IPS-18c (cell line): Measurements from ENCODE around the gene ATOSB.

Experiments used
- H3K4me3 ChIP-seq: 2 replicates; pipeline ENCODE4 v1.7.0; 2013; ENCODE audit warnings: low read depth, mild to moderate bottlenecking, low read length, moderate library complexity; ENCODE audit not compliant: insufficient read depth
- H3K9me3 ChIP-seq: one replicate; pipeline ENCODE4 v1.6.1; 2013; ENCODE audit warnings: mild to moderate bottlenecking, low read length, moderate library complexity; ENCODE audit not compliant: control insufficient read depth, insufficient read depth

The ATOSB gene

DNA sequence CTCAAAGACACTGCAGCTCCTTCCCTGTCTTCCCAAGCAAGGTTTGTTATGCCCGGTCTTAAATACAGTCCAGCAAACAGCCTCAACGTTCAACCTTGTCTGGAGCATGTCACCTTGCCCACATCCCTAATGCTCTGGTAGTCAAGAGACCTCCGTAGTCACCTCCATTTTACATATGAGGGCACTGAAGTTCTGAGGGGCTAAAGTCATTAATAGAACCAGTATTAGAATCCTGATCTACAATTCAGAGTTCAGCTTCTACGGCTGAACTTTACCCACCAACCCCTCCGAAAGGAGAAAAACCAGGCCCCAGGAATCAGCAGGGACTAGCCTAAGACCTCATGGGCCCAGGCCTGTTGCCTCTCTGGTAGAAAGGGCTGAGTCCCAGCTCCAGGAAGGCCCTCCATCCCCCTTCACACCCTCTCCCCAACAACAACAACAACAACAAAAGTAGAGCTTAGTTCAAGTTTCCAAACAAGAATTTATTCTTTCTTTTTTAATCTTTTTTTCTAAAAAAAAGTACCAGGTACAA, 11.9 kb downstream of the ATOSB start:
- Histone ChIP-seq H3K4me3 (peak overlapping the region; percentile 75), H3K9me3 (no peaks in the 10 kb centered on the region)

DNA sequence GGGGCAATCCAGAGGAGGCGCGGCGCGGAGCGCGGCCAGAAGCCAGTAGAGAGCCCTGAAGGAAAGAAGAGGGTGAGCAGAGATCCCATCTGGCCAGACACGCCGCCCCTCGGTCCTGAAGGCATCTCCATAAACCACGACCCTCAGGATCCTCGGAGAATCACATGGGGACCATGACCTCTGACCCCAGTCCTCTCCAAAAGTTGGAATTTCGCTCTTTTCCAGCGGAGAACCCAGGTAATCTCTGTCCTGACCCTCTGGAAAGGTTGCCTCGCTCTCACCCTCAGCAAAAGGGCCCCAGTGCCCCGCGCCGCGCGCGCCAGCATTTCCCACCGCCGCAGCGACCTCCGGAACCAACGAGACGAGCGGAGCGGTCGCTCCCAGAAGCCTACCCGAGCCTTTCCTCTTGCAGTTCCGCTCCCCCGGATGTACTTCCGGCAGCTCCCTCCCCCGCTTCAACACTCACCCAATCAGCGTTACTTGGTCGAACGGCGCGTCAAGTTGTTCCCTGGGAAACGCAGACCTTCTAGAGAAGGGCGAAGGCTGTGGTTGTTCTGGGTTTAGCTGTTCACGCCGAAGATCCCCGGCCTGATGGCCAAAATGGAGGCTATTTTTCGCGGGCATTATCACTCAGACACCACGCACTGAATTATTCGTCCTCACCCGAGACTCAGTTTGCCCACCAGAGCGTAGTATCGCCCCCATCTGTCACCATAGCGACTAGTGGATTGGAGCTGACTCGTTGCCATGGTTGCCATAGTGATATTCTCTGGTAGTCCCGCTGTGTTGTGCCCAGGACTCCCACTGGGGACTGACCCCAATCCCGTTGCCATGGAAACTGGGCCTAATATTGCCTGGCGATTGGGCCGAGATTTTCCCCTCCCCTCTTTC, 12.6 kb downstream of the ATOSB start, which contains the start of gene STOML2:
Gene STOML2 (minus strand): TSS at position 363 of the 891 bp plus-strand sequence. CDS start 37 bp downstream, at position 326.
- Histone ChIP-seq H3K9me3 (no peaks in the 10 kb centered on the region), H3K4me3 (peak within 1 kb of the TSS; percentile 75)

DNA sequence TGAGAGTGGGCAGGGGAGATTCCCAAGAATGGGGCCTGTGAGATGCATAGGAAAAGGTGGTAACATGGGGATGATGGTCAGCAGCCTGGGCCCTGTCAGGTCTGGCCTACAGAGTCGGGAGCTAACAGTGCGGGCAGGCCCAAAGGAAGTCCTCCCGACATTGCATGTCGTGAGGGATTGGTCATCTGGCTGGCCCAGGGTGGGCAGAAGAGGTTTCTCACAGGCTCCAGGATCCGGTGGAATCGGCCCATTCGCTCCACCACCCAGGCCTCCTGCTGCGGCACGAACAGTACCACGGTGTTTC, 13.2 kb downstream of the ATOSB start:
- Histone ChIP-seq H3K4me3 (peak overlapping the region; percentile 75), H3K9me3 (no peaks in the 10 kb centered on the region)

DNA sequence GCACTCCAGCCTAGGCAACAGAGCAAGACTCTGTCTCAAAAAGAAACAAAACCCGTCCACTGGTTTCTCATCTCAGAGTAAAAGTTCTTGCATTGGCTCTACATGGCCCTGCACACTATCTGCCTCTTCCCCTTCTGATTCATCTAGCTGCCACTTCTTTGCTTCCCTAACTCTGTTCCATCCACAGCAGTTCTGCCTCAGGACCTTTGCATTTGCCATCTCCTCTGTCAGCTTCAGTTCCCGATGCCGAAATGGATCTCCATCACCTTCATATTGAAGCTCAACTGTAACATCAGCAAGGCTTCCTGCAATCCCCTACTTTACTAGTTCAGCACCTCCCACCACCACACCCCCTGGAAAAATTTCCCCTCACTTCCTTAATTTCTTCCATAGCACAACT, 18.1 kb downstream of the ATOSB start:
- H3K4me3 ChIP-seq = no peak overlapping the region
- H3K9me3 ChIP-seq = no peaks in the 10 kb centered on the region

DNA sequence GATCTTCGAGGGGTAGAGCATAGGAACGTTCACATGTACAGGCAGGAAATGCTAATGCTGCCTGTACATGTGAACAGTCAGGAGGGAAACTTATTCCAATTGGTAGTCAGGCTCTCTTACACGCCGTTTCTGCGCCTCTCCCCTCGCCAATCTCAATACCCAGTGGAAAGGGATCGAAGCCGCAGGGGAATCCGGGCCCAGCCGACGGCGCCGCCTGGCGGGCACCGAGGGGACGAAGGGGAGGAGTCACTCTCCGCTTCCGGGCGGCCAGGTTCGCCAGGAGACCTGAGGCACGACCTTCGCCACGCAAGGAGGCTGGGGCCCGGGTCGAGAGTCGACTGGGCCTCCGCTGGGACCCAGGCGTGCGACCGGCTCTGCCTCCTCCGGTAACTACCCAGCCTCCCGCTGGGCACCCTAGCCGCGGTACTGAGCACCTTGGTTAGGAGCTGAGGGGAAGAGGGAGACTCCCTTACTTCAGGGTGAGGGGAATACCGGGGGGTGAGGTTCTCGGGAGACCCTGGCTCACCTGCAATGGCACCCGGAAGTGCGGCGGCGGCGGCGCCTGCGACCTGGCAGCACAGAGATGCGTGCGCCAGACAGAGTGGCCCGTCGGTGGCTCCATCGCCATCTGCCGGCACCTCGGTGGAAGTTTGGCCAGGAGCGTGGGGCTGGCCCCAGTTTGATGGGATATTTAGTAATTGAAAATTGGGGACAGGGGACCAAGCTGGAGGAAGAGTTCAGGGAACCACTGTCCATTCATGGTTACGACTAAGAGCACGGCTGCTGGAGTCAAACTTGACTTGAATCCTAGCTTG, 19.4 kb downstream of the ATOSB start, which contains the start of gene PIGO:
Gene PIGO (minus strand): TSS at position 557 of the 815 bp plus-strand sequence. CDS start 1,026 bp downstream, outside the sequence.
- Histone ChIP-seq H3K4me3 (peak within 1 kb of the TSS; percentile 99), H3K9me3 (no peaks in the 10 kb centered on the region)

DNA sequence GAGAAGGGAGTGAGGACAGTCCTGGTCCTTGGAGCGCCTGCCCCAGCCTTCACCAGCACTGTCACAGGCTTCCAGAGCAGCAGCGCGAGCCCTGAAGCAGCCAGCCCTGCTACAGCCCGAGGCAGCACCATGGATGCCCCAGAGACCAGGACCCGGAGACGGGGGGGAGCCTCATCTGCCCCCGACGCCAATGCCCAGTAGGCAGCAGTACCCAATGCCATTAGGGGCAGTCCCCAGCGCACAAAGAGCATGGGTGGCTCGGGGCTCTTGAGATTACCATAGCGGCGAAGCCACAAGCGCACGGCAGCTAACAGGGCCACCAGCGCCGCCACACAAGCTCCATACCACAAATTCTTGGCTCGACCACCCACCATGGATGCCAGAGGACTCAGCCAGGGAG, 24.1 kb downstream of the ATOSB start:
- Histone ChIP-seq H3K4me3 (no peak overlapping the region), H3K9me3 (no peaks in the 10 kb centered on the region)

DNA sequence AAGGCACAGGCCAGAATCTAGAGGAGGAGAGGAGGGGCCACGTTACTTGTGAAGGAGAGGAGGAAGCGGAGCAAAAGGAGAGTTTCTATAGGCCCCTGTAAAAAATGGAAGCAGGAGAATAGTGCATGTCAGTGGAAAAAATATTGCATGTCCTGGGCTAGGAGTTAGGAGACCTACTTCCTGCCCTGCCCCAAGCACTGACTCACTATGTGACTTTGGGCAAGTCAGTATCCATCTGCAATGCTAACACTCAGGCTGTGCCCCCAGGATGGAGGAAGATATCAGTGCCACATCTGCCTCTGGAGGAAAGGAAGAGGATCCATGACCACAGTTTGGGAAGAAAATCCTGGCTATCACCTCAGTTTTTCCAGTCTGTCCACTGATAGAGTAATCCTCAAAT, 26.2 kb downstream of the ATOSB start:
- H3K4me3 ChIP-seq = no peak overlapping the region
- H3K9me3 ChIP-seq = no peaks in the 10 kb centered on the region

DNA sequence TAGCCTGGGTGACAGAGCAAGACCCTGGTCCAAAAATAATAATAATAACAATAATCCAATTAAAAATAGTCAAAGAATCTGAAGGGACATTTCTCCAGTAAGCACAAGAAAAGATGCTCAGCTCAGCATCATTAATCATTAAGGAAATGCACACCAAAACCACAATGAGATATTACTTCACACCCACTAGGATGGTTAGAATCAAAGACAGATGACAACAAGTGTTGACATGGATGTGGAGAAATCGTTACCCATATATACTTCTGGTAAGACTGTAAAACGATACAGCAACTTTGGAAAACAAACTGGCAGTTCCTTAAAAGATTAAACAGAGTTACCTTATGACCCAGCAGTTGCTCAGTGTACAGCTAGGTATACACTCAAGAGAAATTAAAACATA, 30.6 kb downstream of the ATOSB start:
- no peak overlapping the region for H3K4me3 ChIP-seq
- H3K9me3 ChIP-seq = no peaks in the 10 kb centered on the region

DNA sequence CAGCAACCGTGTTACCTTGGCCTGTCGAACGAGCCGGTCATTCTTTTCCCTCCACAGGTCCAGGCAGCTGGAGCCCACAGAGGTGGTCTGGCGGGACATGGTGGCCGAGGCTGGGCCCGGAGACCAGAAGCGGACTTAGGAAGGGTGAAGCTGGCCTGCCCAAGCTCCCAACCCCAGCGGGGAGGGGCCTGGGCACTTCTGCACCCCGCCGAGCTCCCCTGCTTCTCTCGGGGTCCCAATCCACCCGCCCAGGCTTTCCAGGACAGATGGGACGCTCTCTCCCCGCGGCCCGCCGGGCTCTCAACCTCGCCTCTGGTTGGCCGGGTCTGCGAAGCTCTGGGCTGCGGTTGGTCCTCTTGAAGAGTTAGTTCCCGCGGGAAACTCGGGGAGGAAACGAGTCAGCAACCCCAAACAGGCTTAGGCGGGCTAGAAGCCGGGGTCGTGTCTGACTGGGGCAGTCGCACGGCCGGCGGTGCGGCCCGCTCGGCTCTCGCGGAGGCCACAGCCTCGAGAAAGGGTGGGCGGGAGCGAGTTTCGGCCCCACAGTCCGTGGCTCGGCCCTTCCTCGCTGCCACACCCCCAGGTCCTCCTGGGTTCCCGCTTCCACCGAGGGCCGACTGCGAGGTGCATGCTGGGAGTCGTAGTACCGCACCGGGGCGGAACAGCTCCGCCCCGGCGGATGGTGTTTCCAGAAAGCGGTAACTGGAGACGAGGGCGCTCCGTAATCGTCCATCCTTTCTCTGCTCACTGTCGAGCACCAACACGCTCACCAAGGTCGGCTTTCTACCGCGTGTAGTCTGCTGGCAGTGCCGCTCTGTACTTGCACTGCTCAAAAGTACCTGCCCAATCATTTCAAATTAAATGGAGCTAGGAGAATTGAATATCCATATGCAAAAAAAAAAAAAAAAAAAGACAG, 36.0 kb downstream of the ATOSB start, which contains the start of gene FANCG:
Gene FANCG (minus strand): TSS at position 517 of the 916 bp plus-strand sequence. CDS start 418 bp downstream, at position 99.
- H3K9me3 ChIP-seq = no peaks in the 10 kb centered on the region
- H3K4me3 ChIP-seq = peak within 1 kb of the TSS; percentile 85

DNA sequence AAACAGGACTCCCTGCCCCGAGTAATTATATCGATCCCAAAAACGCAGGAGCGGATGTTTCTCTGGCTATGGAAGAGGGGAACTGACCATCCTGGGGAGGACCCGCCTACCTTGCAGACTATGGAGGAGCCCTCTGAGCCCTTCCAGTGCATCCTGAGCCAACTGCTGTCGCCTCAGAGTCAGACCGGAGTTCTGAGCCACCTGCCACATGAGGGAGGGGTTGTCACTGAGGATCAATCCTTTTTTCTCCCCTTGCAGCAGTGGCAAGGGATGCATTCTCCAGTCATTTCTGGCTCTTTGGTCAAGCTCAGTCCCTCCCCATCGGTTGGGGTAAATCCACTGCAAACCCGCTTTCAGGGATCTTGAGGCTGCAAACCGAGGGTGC, 36.6 kb downstream of the ATOSB start:
- Histone ChIP-seq H3K9me3 (no peaks in the 10 kb centered on the region), H3K4me3 (peak overlapping the region; percentile 85)

DNA sequence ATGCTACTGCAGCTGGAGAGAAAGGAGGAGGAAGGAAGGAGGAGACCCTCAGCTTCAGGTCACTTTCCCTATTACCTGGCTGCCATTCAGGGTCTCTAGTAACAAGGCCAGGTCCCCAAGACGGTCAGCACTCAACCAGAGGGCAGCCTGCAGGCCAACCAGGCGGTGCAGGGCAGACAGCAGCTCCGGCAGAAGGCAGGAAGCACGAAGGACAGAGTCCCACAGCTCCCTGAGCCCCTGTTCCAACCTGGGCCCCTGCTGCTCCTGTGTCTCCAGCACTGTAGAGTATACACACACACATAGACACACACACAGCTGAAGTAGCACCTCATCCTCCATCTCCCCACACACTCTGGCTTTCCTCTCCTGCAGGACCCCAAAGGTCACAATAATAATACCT, 37.6 kb downstream of the ATOSB start:
- H3K9me3 ChIP-seq = no peaks in the 10 kb centered on the region
- 0 out of 2 replicates have a peak overlapping the region, but pooled peaks have one; percentile 85 for H3K4me3 ChIP-seq

DNA sequence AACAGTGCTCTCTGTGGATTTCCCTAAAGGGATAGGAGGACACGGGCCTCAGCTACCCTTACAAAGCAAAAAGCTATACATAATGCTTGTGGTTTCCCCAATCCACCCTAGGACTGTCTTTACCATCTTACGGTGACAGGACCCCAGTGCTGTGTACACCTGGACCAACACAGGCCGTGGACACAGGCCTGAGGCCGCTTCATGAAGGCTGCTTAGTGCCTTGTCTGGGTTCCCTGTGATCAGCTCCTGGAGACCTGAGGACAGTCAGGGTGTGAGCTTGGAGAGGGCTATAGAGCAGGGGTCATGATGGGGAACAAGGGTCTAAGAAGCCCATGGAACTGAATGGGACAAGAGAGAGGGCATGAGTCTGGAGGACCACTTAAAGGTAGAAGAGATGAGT, 38.8 kb downstream of the ATOSB start:
- Histone ChIP-seq H3K4me3 (no peak overlapping the region), H3K9me3 (no peaks in the 10 kb centered on the region)

DNA sequence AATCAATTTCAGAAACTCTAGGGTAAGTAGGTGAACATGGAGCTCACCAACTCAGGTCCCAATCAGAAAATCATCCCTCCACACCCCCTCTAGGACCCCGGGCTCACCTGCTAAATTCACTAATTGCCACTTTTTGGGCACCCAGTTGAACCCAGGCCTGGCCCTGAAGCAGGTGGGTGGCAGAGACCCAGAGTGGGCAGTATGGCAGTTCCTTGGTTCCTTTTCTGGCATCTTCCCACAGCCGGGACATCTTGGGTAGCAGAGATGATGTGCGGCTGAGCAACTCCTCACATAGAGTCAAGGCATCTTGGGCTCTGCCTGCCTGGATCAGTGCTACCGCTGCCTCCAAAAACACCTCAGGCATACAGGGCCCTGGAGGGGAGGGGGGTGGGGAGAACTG, 40.3 kb downstream of the ATOSB start:
- no peaks in the 10 kb centered on the region for H3K9me3 ChIP-seq
- no peak overlapping the region for H3K4me3 ChIP-seq

DNA sequence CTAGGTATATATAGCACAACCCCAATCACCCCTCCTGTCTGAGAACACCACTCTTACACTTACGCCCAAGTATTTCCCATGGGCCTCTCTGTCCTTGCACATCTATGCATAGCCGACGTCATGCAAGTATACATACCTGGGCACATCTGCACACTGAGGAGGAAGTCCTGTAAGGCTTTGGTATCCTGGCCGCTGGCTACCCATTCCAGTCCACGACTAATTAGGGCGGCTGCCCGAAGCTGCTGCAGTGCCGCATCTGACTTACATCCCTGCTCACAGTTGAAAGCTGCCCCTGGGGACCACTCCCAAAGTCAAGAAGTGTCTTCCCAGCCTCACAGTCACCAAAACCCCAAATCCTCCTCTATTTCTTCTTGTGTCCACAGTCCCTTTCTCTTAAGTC, 40.9 kb downstream of the ATOSB start:
- no peak overlapping the region for H3K4me3 ChIP-seq
- H3K9me3 ChIP-seq = no peaks in the 10 kb centered on the region

DNA sequence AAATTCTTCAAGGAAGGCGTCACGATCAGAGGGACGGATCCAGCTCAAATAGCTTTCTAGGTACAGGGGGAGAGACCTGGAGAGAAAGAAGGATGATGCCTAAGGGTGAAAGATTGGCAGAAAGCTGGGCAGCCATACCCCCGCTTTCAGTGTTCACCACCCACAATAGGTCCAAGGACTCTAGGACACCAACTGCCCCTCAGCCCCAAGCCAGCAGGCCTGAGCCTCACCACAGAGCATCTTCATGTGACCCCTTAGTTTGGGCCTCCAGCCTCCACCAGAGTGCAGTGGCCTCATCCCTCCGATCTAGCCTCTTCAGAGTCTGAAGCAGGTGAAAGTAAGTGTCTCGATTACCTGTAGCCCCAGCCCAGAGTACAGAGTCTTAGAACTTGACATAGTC, 41.5 kb downstream of the ATOSB start:
- no peak overlapping the region for H3K4me3 ChIP-seq
- H3K9me3 ChIP-seq = no peaks in the 10 kb centered on the region

DNA sequence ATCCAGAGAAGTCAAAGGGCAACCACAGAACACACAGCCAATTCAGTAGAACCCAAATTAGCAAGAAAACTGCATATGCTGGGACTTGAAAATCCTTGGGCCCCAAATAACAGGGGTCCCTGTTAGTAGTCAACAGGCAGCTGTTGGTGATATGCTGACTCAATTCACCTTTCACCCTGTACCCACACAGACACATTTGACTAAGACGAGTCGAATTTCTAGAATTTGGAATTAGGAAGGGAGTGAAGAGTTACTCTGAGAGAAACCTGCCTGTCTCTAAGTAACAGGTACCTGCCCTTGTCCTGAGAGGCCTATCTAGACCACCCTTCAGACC, 42.4 kb downstream of the ATOSB start:
- Histone ChIP-seq H3K4me3 (no peak overlapping the region; the same call in 1 of the 2 replicates), H3K9me3 (no peaks in the 10 kb centered on the region)
